ENCODE measurements around the gene HDGFL3.

GRCh38 chr15:83166830-83167229 lies 40.8 kb downstream of the HDGFL3 start:
- TF ChIP-seq EZH2phosphoT487 (IDR thresholded peaks at IDR 0.05; ENCODE audit: low read depth), result no peak
- no peak for TF ChIP-seq CTCF (IDR thresholded peaks at IDR 0.05; ENCODE audit: low read depth, low read length)

All from OCI-LY3 (cell line).